SK-N-MC (cell line): ENCODE data around the gene KCNN4.
"Not testable (repeated sequence)": the region's sequence is repeated elsewhere in the genome, so short reads cannot be mapped to it uniquely, and the experiment has no call there.

Experiments
- DNase-seq: peaks from one replicate; pipeline ENCODE4 v3.0.0-alpha.2; 2011; ENCODE audit warnings: low read depth, low spot score
- H3K27ac ChIP-seq: fragments of 200-600 bp; sonication (generic); 2 replicates; pipeline ENCODE4 v1.5.1; 2016; ENCODE audit warnings: mixed run types
- H3K36me3 ChIP-seq: fragments of 200-600 bp; sonication (generic); 2 replicates; pipeline ENCODE4 v1.6.1; 2017; ENCODE audit warnings: antibody characterized with exemption, low read length, mixed read lengths; ENCODE audit not compliant: insufficient read depth
- H3K4me3 ChIP-seq: fragments of 200-600 bp; sonication (generic); 2 replicates; pipeline ENCODE4 v1.5.1; 2016
- H3K9ac ChIP-seq: fragments of 200-600 bp; sonication (generic); 2 replicates; pipeline ENCODE4 v1.8.0; 2017; ENCODE audit warnings: mixed run types, mixed read lengths; ENCODE audit not compliant: insufficient read length
- H3K9me3 ChIP-seq: fragments of 200-600 bp; sonication (generic); 2 replicates; pipeline ENCODE4 v1.6.1; 2017; ENCODE audit warnings: low read depth, mild to moderate bottlenecking, antibody characterized with exemption, low read length, moderate library complexity, mixed read lengths
- EZH2 ChIP-seq: fragments of 200-600 bp; sonication (generic); IDR thresholded peaks from one replicate; pipeline ENCODE4 v1.6.1; 2017; ENCODE audit warnings: antibody characterized with exemption
- FOXP2 ChIP-seq: optimal IDR thresholded peaks from 2 replicates; pipeline ENCODE3; 2011; ENCODE audit warnings: mild to moderate bottlenecking, moderate library complexity; ENCODE audit not compliant: insufficient read depth; ENCODE audit errors: extremely low read length, control extremely low read depth
- POLR2AphosphoS5 ChIP-seq: IDR thresholded peaks from 2 replicates; pipeline ENCODE4 v1.6.1; 2012; ENCODE audit warnings: mild to moderate bottlenecking, low read depth, low read length, borderline replicate concordance

Gene KCNN4

GRCh38 chr19:43780706-43781525 is at the start of gene KCNN4:
Gene KCNN4 (minus strand): TSS chr19:43780973. CDS start chr19:43780861, 112 bp downstream.
- TF ChIP-seq EZH2: no peak
- TF ChIP-seq FOXP2: no peak
- TF ChIP-seq POLR2AphosphoS5: 0 out of 2 replicates have a peak, but pooled peaks have one; percentile 31
- no peaks in the 10 kb centered on the region for H3K9me3 ChIP-seq
- no peak within 1 kb of the TSS for H3K9ac ChIP-seq
- DNase-seq: no peak
- H3K4me3 ChIP-seq: no peak within 1 kb of the TSS
- no peak within 1 kb of the TSS for H3K27ac ChIP-seq
- no peaks in the 10 kb centered on the region for H3K36me3 ChIP-seq

- Histone ChIP-seq H3K36me3 (peaks cover 24% of the 10 kb centered on the region), H3K9me3 (no peaks in the 10 kb centered on the region), H3K9ac (peak within 1 kb of the TSS; percentile 85), H3K4me3 (peak within 1 kb of the TSS; percentile 92), H3K27ac (no peak within 1 kb of the TSS)
- peak; percentile 71 for TF ChIP-seq POLR2AphosphoS5
- TF ChIP-seq FOXP2: no peak
- DNase-seq: peak; percentile 22
Measured at GRCh38 chr19:43826787-43827754, 46.3 kb upstream of the KCNN4 start, which contains the start of gene ZNF283. Gene ZNF283 (plus strand): TSS chr19:43827321. CDS start chr19:43833505, 6,184 bp downstream.

GRCh38 chr19:43824572-43824971 is 43.8 kb upstream of the KCNN4 start:
- H3K4me3 ChIP-seq, H3K9me3 ChIP-seq, H3K27ac ChIP-seq, DNase-seq, H3K36me3 ChIP-seq, H3K9ac ChIP-seq: not testable (repeated sequence)

GRCh38 chr19:43823856-43824255 is 43.1 kb upstream of the KCNN4 start:
- not testable (repeated sequence) for H3K9ac ChIP-seq, H3K36me3 ChIP-seq, H3K4me3 ChIP-seq, DNase-seq, H3K27ac ChIP-seq, H3K9me3 ChIP-seq

GRCh38 chr19:43820884-43821215 is 40.1 kb upstream of the KCNN4 start:
- no peak for DNase-seq
- Histone ChIP-seq H3K9ac (no peak overlapping the region), H3K27ac (no peak overlapping the region), H3K9me3 (no peaks in the 10 kb centered on the region), H3K36me3 (no peaks in the 10 kb centered on the region), H3K4me3 (no peak overlapping the region)
- TF ChIP-seq POLR2AphosphoS5: no peak
- no peak for TF ChIP-seq EZH2
- TF ChIP-seq FOXP2: no peak

- TF ChIP-seq POLR2AphosphoS5: no peak
- no peak for TF ChIP-seq EZH2
- no peak for TF ChIP-seq FOXP2
- H3K4me3 ChIP-seq: no peak overlapping the region
- H3K9me3 ChIP-seq: no peaks in the 10 kb centered on the region
- no peaks in the 10 kb centered on the region for H3K36me3 ChIP-seq
- no peak for DNase-seq
- H3K9ac ChIP-seq: no peak overlapping the region
- H3K27ac ChIP-seq: no peak overlapping the region
Measured at GRCh38 chr19:43820098-43820883, 39.5 kb upstream of the KCNN4 start.

- no peak overlapping the region for H3K27ac ChIP-seq
- no peak for TF ChIP-seq EZH2
- TF ChIP-seq POLR2AphosphoS5: no peak
- no peak for TF ChIP-seq FOXP2
- H3K9ac ChIP-seq: no peak overlapping the region
- no peak overlapping the region for H3K4me3 ChIP-seq
- H3K9me3 ChIP-seq: no peaks in the 10 kb centered on the region
- no peak for DNase-seq
- H3K36me3 ChIP-seq: no peaks in the 10 kb centered on the region
Measured at GRCh38 chr19:43818500-43818899, 37.7 kb upstream of the KCNN4 start.

- not testable (repeated sequence) for H3K27ac ChIP-seq, DNase-seq, H3K4me3 ChIP-seq, H3K9me3 ChIP-seq, H3K9ac ChIP-seq, H3K36me3 ChIP-seq
Measured at GRCh38 chr19:43817454-43817853, 36.7 kb upstream of the KCNN4 start.
